Measurements from ENCODE around the gene MMP19. TPM values are rescaled to one million over a fixed set of nuclear protein-coding genes. Genes with fewer than 3 reads are reported as not detected.
"Not testable (repeated sequence)": the region's sequence is repeated elsewhere in the genome, so short reads cannot be mapped to it uniquely, and the experiment has no call there.

The MMP19 gene
- total RNA-seq, 4 donors from 2014 or later, result 5.5 to 17.4 (median 8.5) TPM

- Histone ChIP-seq H3K36me3 (no peaks in the 10 kb centered on the region), H3K27me3 (no peaks in the 10 kb centered on the region), H3K9me3 (peaks cover 0 to 4% (median 0%) of the 10 kb centered on the region in 4 donors), H3K27ac (replicated peaks in 1 of 4) (no peak overlapping the region), H3K4me3 (no peak overlapping the region), H3K4me1 (no peaks in the 10 kb centered on the region)
- no peak for DNase-seq (ENCODE audit: extremely low spot score)
- WGBS, result 85% methylated on average over 4 of the region's 4 CpGs
- intact Hi-C loops (cut with DNase I), result no loop called here
- no peak for TF ChIP-seq POLR2AphosphoS5 (IDR thresholded peaks at IDR 0.05)
- TF ChIP-seq CTCF (IDR thresholded peaks at IDR 0.05), result no peak
- TF ChIP-seq POLR2A (IDR thresholded peaks at IDR 0.05; ENCODE audit: low read depth), result no peak
- TF ChIP-seq EP300 (IDR thresholded peaks at IDR 0.05), result no peak
Observed at GRCh38 chr12:55875704-55876467, 33.1 kb upstream of the MMP19 start.

- no peak overlapping the region for H3K27ac ChIP-seq (replicated peaks in 1 of 4)
- DNase-seq (ENCODE audit: extremely low spot score), result no peak
- H3K36me3 ChIP-seq, result no peaks in the 10 kb centered on the region
- H3K27me3 ChIP-seq, result no peaks in the 10 kb centered on the region
- no peak for TF ChIP-seq POLR2A (IDR thresholded peaks at IDR 0.05; ENCODE audit: low read depth)
- no peak for TF ChIP-seq CTCF (IDR thresholded peaks at IDR 0.05)
- no peak for TF ChIP-seq EP300 (IDR thresholded peaks at IDR 0.05)
- no peak for TF ChIP-seq POLR2AphosphoS5 (IDR thresholded peaks at IDR 0.05)
- peaks cover 0 to 4% (median 0%) of the 10 kb centered on the region in 4 donors for H3K9me3 ChIP-seq
- 43% methylated on average over 2 of the region's 2 CpGs for WGBS
- intact Hi-C loops (cut with DNase I), result no loop called here
- H3K4me1 ChIP-seq, result no peaks in the 10 kb centered on the region
- no peak overlapping the region for H3K4me3 ChIP-seq
Observed at GRCh38 chr12:55874443-55874842, 31.7 kb upstream of the MMP19 start.

GRCh38 chr12:55866454-55867004 is 23.8 kb upstream of the MMP19 start:
- H3K36me3 ChIP-seq; H3K4me1 ChIP-seq; DNase-seq (ENCODE audit: extremely low spot score); H3K27ac ChIP-seq (replicated peaks in 1 of 4); intact Hi-C loops (cut with DNase I); H3K9me3 ChIP-seq; H3K27me3 ChIP-seq; H3K4me3 ChIP-seq: not testable (repeated sequence)
- WGBS, result 92% methylated on average over 3 of the region's 3 CpGs

GRCh38 chr12:55865327-55865726 is 22.6 kb upstream of the MMP19 start:
- no peaks in the 10 kb centered on the region for H3K27me3 ChIP-seq
- DNase-seq (ENCODE audit: extremely low spot score), result no peak
- H3K9me3 ChIP-seq, result peaks cover 0 to 9% (median 6%) of the 10 kb centered on the region in 4 donors
- intact Hi-C loops (cut with DNase I), result no loop called here
- H3K36me3 ChIP-seq, result no peaks in the 10 kb centered on the region
- WGBS, result 90% methylated on average over 2 of the region's 2 CpGs
- H3K4me3 ChIP-seq, result no peak overlapping the region
- TF ChIP-seq POLR2AphosphoS5 (IDR thresholded peaks at IDR 0.05), result no peak
- no peak for TF ChIP-seq EP300 (IDR thresholded peaks at IDR 0.05)
- TF ChIP-seq POLR2A (IDR thresholded peaks at IDR 0.05; ENCODE audit: low read depth), result no peak
- no peak for TF ChIP-seq CTCF (IDR thresholded peaks at IDR 0.05)
- H3K27ac ChIP-seq (replicated peaks in 1 of 4), result no peak overlapping the region
- H3K4me1 ChIP-seq, result no peaks in the 10 kb centered on the region

GRCh38 chr12:55862931-55863330 is 20.2 kb upstream of the MMP19 start:
- H3K27ac ChIP-seq (replicated peaks in 1 of 4); H3K4me1 ChIP-seq; H3K9me3 ChIP-seq; H3K27me3 ChIP-seq; DNase-seq (ENCODE audit: extremely low spot score); H3K36me3 ChIP-seq; H3K4me3 ChIP-seq; intact Hi-C loops (cut with DNase I): not testable (repeated sequence)
- 97% methylated on average over 13 of the region's 13 CpGs for WGBS

- H3K27me3 ChIP-seq, result no peaks in the 10 kb centered on the region
- intact Hi-C loops (cut with DNase I), result no loop called here
- H3K27ac ChIP-seq (replicated peaks in 1 of 4), result no peak overlapping the region
- H3K9me3 ChIP-seq, result peaks cover 0 to 9% (median 6%) of the 10 kb centered on the region in 4 donors
- no peak for DNase-seq (ENCODE audit: extremely low spot score)
- TF ChIP-seq POLR2AphosphoS5 (IDR thresholded peaks at IDR 0.05) (no peak), CTCF (IDR thresholded peaks at IDR 0.05) (no peak), EP300 (IDR thresholded peaks at IDR 0.05) (no peak), POLR2A (IDR thresholded peaks at IDR 0.05; ENCODE audit: low read depth) (no peak)
- H3K4me3 ChIP-seq, result no peak overlapping the region
- H3K4me1 ChIP-seq, result no peaks in the 10 kb centered on the region
- H3K36me3 ChIP-seq, result no peaks in the 10 kb centered on the region
Observed at GRCh38 chr12:55862286-55862685, 19.6 kb upstream of the MMP19 start.

Data from esophagus muscularis mucosa (tissue), 4 donors.